ENCODE measurements around the gene KRT75. TPM values are rescaled to one million over a fixed set of nuclear protein-coding genes. Genes with fewer than 3 reads are reported as not detected.
"Not testable (repeated sequence)": the region's sequence is repeated elsewhere in the genome, so short reads cannot be mapped to it uniquely, and the experiment has no call there.

Gene KRT75
- total RNA-seq, 1 donor from 2014 or later: not detected

GRCh38 chr12:52454411-52455201 lies 20.4 kb upstream of the KRT75 start:
- no peak overlapping the region for H3K4me3 Mint-ChIP-seq (ENCODE audit: unreplicated experiment)
- no peak for TF ChIP-seq CTCF (IDR thresholded peaks at IDR 0.05; ENCODE audit: unreplicated experiment)
- H3K36me3 Mint-ChIP-seq (ENCODE audit: low read depth, unreplicated experiment): no peaks in the 10 kb centered on the region
- H3K27me3 Mint-ChIP-seq (ENCODE audit: unreplicated experiment): peaks cover 3% of the 10 kb centered on the region
- H3K9me3 Mint-ChIP-seq (ENCODE audit: unreplicated experiment): no peaks in the 10 kb centered on the region
- H3K4me1 Mint-ChIP-seq (ENCODE audit: unreplicated experiment): no peaks in the 10 kb centered on the region
- DNase-seq (ENCODE audit: low spot score): no peak
- H3K27ac Mint-ChIP-seq (ENCODE audit: unreplicated experiment): no peak overlapping the region

GRCh38 chr12:52452101-52452500 lies 17.9 kb upstream of the KRT75 start, which contains the start of gene KRT6B:
KRT6B (minus strand) TSS chr12:52452146; CDS start chr12:52452078, 68 bp downstream.
- Mint-ChIP-seq H3K36me3 (ENCODE audit: low read depth, unreplicated experiment) (no peaks in the 10 kb centered on the region), H3K27ac (ENCODE audit: unreplicated experiment) (no peak within 1 kb of the TSS), H3K9me3 (ENCODE audit: unreplicated experiment) (no peaks in the 10 kb centered on the region), H3K4me3 (ENCODE audit: unreplicated experiment) (no peak within 1 kb of the TSS), H3K27me3 (ENCODE audit: unreplicated experiment) (peaks cover 1% of the 10 kb centered on the region), H3K4me1 (ENCODE audit: unreplicated experiment) (no peaks in the 10 kb centered on the region)
- no peak for TF ChIP-seq CTCF (IDR thresholded peaks at IDR 0.05; ENCODE audit: unreplicated experiment)
- no peak for DNase-seq (ENCODE audit: low spot score)

- Mint-ChIP-seq H3K27ac (ENCODE audit: unreplicated experiment) (no peak overlapping the region), H3K4me1 (ENCODE audit: unreplicated experiment) (no peaks in the 10 kb centered on the region), H3K9me3 (ENCODE audit: unreplicated experiment) (peaks cover 4% of the 10 kb centered on the region), H3K4me3 (ENCODE audit: unreplicated experiment) (no peak overlapping the region), H3K27me3 (ENCODE audit: unreplicated experiment) (peaks cover 3% of the 10 kb centered on the region), H3K36me3 (ENCODE audit: low read depth, unreplicated experiment) (no peaks in the 10 kb centered on the region)
- DNase-seq (ENCODE audit: low spot score): no peak
- no peak for TF ChIP-seq CTCF (IDR thresholded peaks at IDR 0.05; ENCODE audit: unreplicated experiment)
Measured at GRCh38 chr12:52448228-52448627, 14.1 kb upstream of the KRT75 start.

GRCh38 chr12:52447196-52447595 lies 13.0 kb upstream of the KRT75 start:
- not testable (repeated sequence) for H3K4me3 Mint-ChIP-seq (ENCODE audit: unreplicated experiment); H3K27ac Mint-ChIP-seq (ENCODE audit: unreplicated experiment); H3K36me3 Mint-ChIP-seq (ENCODE audit: low read depth, unreplicated experiment); H3K27me3 Mint-ChIP-seq (ENCODE audit: unreplicated experiment); H3K4me1 Mint-ChIP-seq (ENCODE audit: unreplicated experiment); DNase-seq (ENCODE audit: low spot score); H3K9me3 Mint-ChIP-seq (ENCODE audit: unreplicated experiment)

GRCh38 chr12:52446367-52447045 lies 12.3 kb upstream of the KRT75 start:
- no peaks in the 10 kb centered on the region for H3K36me3 Mint-ChIP-seq (ENCODE audit: low read depth, unreplicated experiment)
- TF ChIP-seq CTCF (IDR thresholded peaks at IDR 0.05; ENCODE audit: unreplicated experiment): no peak
- H3K9me3 Mint-ChIP-seq (ENCODE audit: unreplicated experiment): peaks cover 4% of the 10 kb centered on the region
- H3K4me1 Mint-ChIP-seq (ENCODE audit: unreplicated experiment): no peaks in the 10 kb centered on the region
- no peak overlapping the region for H3K27ac Mint-ChIP-seq (ENCODE audit: unreplicated experiment)
- H3K27me3 Mint-ChIP-seq (ENCODE audit: unreplicated experiment): peaks cover 3% of the 10 kb centered on the region
- DNase-seq (ENCODE audit: low spot score): no peak
- H3K4me3 Mint-ChIP-seq (ENCODE audit: unreplicated experiment): peak overlapping the region; percentile 19

Measured in endothelial cell (in vitro differentiated cells).